SK-N-SH (cell line): ENCODE data around the gene CEP63. TPM values are rescaled to one million over a fixed set of nuclear protein-coding genes. Genes with fewer than 3 reads are reported as not detected.

Experiments
- CTCF ChIA-PET: fragments of 300-600, 350-600 bp; formaldehyde crosslinking; extraction: SDS; loops from one replicate; lab custom pipeline; 2021; lab: Yijun Ruan, JAX
- POLR2A ChIA-PET: fragments of 350-600 bp; sonication (Branson Sonifier 250); formaldehyde crosslinking; extraction: SDS; loops from one replicate; lab custom pipeline; 2020; ENCODE audit warnings: antibody characterized with exemption, inconsistent platforms; lab: Yijun Ruan, JAX
- DNase-seq: peaks from one replicate; pipeline ENCODE4 v3.0.0; 2012
- H2AFZ ChIP-seq: fragments of 200-600 bp; sonication (generic); 2 replicates; pipeline ENCODE4 v1.8.1; 2016; ENCODE audit warnings: antibody characterized with exemption, mild to moderate bottlenecking, low read depth
- H3F3A ChIP-seq: fragments of 200-600 bp; sonication (generic); replicated peaks from 2 replicates; pipeline ENCODE3; 2016; ENCODE audit warnings: antibody characterized with exemption, mild to moderate bottlenecking; ENCODE audit not compliant: insufficient read depth
- H3K27ac ChIP-seq, 2 experiments: fragments of 200-500 bp in 1 of 2; fragments of 200-600 bp in 1 of 2; sonication (Bioruptor generic) in 1 of 2; sonication (generic), shearing (Covaris generic) in 1 of 2; 2 replicates each; pipeline versions ENCODE4 v1.5.1 to v1.6.1; 2014 to 2016; ENCODE audit warnings: low read depth in 2 of 2, inconsistent platforms in 1 of 2, low read length in 1 of 2, mild to moderate bottlenecking in 1 of 2, mixed read lengths in 1 of 2
- H3K27me3 ChIP-seq: fragments of 200-600 bp; sonication (generic), shearing (Covaris generic); 2 replicates; pipeline ENCODE4 v1.6.1; 2016; ENCODE audit warnings: mixed run types; ENCODE audit not compliant: insufficient read depth
- H3K36me3 ChIP-seq, 2 experiments: fragments of 200-500 bp in 1 of 2; fragments of 200-600 bp in 1 of 2; sonication (Bioruptor generic) in 1 of 2; sonication (generic) in 1 of 2; replicated peaks in 1 of 2; 2 replicates each; pipeline versions ENCODE3 to v1.5.1; 2014 to 2016; ENCODE audit warnings: low read length in 1 of 2, mild to moderate bottlenecking in 1 of 2; ENCODE audit not compliant: insufficient read depth in 2 of 2, control insufficient read depth in 1 of 2
- H3K4me1 ChIP-seq, 2 experiments: fragments of 200-500 bp in 1 of 2; fragments of 200-600 bp in 1 of 2; sonication (Bioruptor generic) in 1 of 2; sonication (generic), shearing (Covaris generic) in 1 of 2; 2 replicates each; pipeline versions ENCODE4 v1.5.1 to v1.6.1; 2014 to 2016; ENCODE audit warnings: low read depth in 1 of 2, low read length in 1 of 2, mixed run types in 1 of 2; ENCODE audit not compliant: insufficient read depth in 2 of 2, control insufficient read depth in 1 of 2
- H3K4me2 ChIP-seq: fragments of 200-600 bp; sonication (generic), shearing (Covaris generic); 2 replicates; pipeline ENCODE4 v1.6.1; 2017; ENCODE audit warnings: mixed run types
- H3K4me3 ChIP-seq, 2 experiments: fragments of 200-500 bp in 1 of 2; fragments of 200-600 bp in 1 of 2; sonication (Bioruptor generic) in 1 of 2; sonication (generic), shearing (Covaris generic) in 1 of 2; 2 replicates each; pipeline versions ENCODE4 v1.5.1 to v1.8.1; 2014 to 2016; ENCODE audit warnings: low read depth in 2 of 2, inconsistent platforms in 1 of 2, low read length in 1 of 2, mild to moderate bottlenecking in 1 of 2, mixed read lengths in 1 of 2, moderate library complexity in 1 of 2
- H3K79me2 ChIP-seq: fragments of 200-600 bp; sonication (generic); 2 replicates; pipeline ENCODE4 v1.8.1; 2017; ENCODE audit warnings: mild to moderate bottlenecking; ENCODE audit not compliant: insufficient read depth
- H3K9ac ChIP-seq: fragments of 200-600 bp; sonication (generic); 2 replicates; pipeline ENCODE4 v1.6.1; 2017; ENCODE audit warnings: mixed run types
- H3K9me2 ChIP-seq: fragments of 200-600 bp; sonication (generic); 2 replicates; pipeline ENCODE4 v1.6.1; 2017; ENCODE audit warnings: mixed run types
- H3K9me3 ChIP-seq: fragments of 200-600 bp; sonication (generic); 2 replicates; pipeline ENCODE4 v1.6.1; 2017; ENCODE audit warnings: mixed run types, mild to moderate bottlenecking, moderate library complexity
- H4K20me1 ChIP-seq: fragments of 200-600 bp; sonication (generic); 2 replicates; pipeline ENCODE4 v1.6.1; 2017; ENCODE audit warnings: mild to moderate bottlenecking, mixed run types; ENCODE audit not compliant: insufficient read depth
- CHD2 ChIP-seq: fragments of 150-350 bp; IDR thresholded peaks from 2 replicates; pipeline ENCODE4 v1.6.1; 2018; ENCODE audit warnings: low read length; ENCODE audit not compliant: partially characterized antibody
- EZH2phosphoT487 ChIP-seq: fragments of 200-600 bp; sonication (generic); IDR thresholded peaks from 2 replicates; pipeline ENCODE4 v1.6.1; 2017; ENCODE audit warnings: low read depth, mixed run types, mild to moderate bottlenecking, antibody characterized with exemption, moderate library complexity, borderline replicate concordance
- GABPA ChIP-seq: IDR thresholded peaks from 2 replicates; pipeline ENCODE4 v1.4.0; 2012; ENCODE audit warnings: low read depth, mild to moderate bottlenecking
- GATA2 ChIP-seq: sonication (generic); formaldehyde crosslinking; IDR thresholded peaks from 2 replicates; pipeline ENCODE4 v1.5.0; 2020; ENCODE audit warnings: mild to moderate bottlenecking, missing genetic modification reagents
- IRF3 ChIP-seq: fragments of 150-350 bp; IDR thresholded peaks from 2 replicates; pipeline ENCODE4 v1.6.1; 2016; ENCODE audit warnings: mild to moderate bottlenecking, low read depth, low read length
- MAX ChIP-seq: IDR thresholded peaks from 2 replicates; pipeline ENCODE4 v1.4.0; 2012; ENCODE audit warnings: low read depth
- MEF2A ChIP-seq: IDR thresholded peaks from 2 replicates; pipeline ENCODE4 v1.4.0; 2012; ENCODE audit warnings: low read depth, borderline replicate concordance
- MXI1 ChIP-seq: IDR thresholded peaks from 2 replicates; pipeline ENCODE4 v1.6.1; 2012; ENCODE audit warnings: mild to moderate bottlenecking, low read depth, low read length, improper control_type of control experiment
- PBX3 ChIP-seq: IDR thresholded peaks from 2 replicates; pipeline ENCODE4; 2012
- RCOR1 ChIP-seq: fragments of 150-350 bp; IDR thresholded peaks from 2 replicates; pipeline ENCODE4 v1.6.1; 2017; ENCODE audit warnings: antibody characterized with exemption, low read length
- SMC3 ChIP-seq: IDR thresholded peaks from 2 replicates; pipeline ENCODE4 v1.6.1; 2012; ENCODE audit warnings: low read depth, low read length, improper control_type of control experiment
- TAF1 ChIP-seq: IDR thresholded peaks from 2 replicates; pipeline ENCODE4 v1.6.1; 2012; ENCODE audit warnings: low read depth, mild to moderate bottlenecking, low read length, moderate library complexity, borderline replicate concordance
- TCF12 ChIP-seq: IDR thresholded peaks from 2 replicates; pipeline ENCODE4 v1.4.0; 2012
- USF1 ChIP-seq: IDR thresholded peaks from 2 replicates; pipeline ENCODE4 v1.4.0; 2012; ENCODE audit warnings: low read depth, borderline replicate concordance
- USF2 ChIP-seq: fragments of 150-350 bp; IDR thresholded peaks from 2 replicates; pipeline ENCODE4 v1.6.1; 2017; ENCODE audit warnings: antibody characterized with exemption, low read length, low read depth, borderline replicate concordance
- WGBS: methylation state at CpG from one replicate; pipeline ENCODE4 v1.1.6; 2017; ENCODE audit warnings: low lambda C conversion rate; 5-methylcytosine and 5-hydroxymethylcytosine counted together
- polyA plus RNA-seq, 3 experiments: library from polyadenylated mRNA; depleted of rRNA; stranded (reverse); fragments of >200 nt; gene quantifications; 2 replicates each; pipeline ENCODE4 v1.2.3, GENCODE V29; 2012

Gene CEP63
- polyA plus RNA-seq, 1 of the 3 experiments (the other 2 are of a cell fraction): 6.3 TPM

- CTCF ChIA-PET: interaction anchor here (8.0 kb wide), 1 partner anchor 12 kb away, joined by 55 read pairs; no protein-coding TSS in a partner anchor
- no peaks in the 10 kb centered on the region for H3K36me3 ChIP-seq
- 87% methylated on average over 6 of the region's 6 CpGs for WGBS
- H3K4me1 ChIP-seq: peaks cover 0 to 21% of the 10 kb centered on the region in 2 experiments; a peak in 1 of 4 replicates
- no peaks in the 10 kb centered on the region for H3K79me2 ChIP-seq
- no peak for TF ChIP-seq MEF2A
- TF ChIP-seq IRF3: no peak
- TF ChIP-seq MAX: no peak
- H3K27me3 ChIP-seq: no peaks in the 10 kb centered on the region
- no peak overlapping the region for H2AFZ ChIP-seq
- DNase-seq: no peak
- no peak overlapping the region for H3K4me3 ChIP-seq
- H3K4me2 ChIP-seq: no peak overlapping the region
- no peaks in the 10 kb centered on the region for H3K9me2 ChIP-seq
- no peak overlapping the region for H3K27ac ChIP-seq
- POLR2A ChIA-PET: no interaction called here
- no peaks in the 10 kb centered on the region for H3F3A ChIP-seq
- H4K20me1 ChIP-seq: no peaks in the 10 kb centered on the region
- H3K9ac ChIP-seq: no peak overlapping the region
- no peaks in the 10 kb centered on the region for H3K9me3 ChIP-seq
Measured at GRCh38 chr3:134613006-134613520, 127.2 kb downstream of the CEP63 start.

- no peak overlapping the region for H3K9ac ChIP-seq
- H3K27ac ChIP-seq: no peak overlapping the region
- POLR2A ChIA-PET: no interaction called here
- no peaks in the 10 kb centered on the region for H3F3A ChIP-seq
- no peaks in the 10 kb centered on the region for H3K27me3 ChIP-seq
- no peaks in the 10 kb centered on the region for H3K9me2 ChIP-seq
- no peak overlapping the region for H3K4me2 ChIP-seq
- H3K4me3 ChIP-seq: no peak overlapping the region
- H3K36me3 ChIP-seq: no peaks in the 10 kb centered on the region
- TF ChIP-seq CHD2: no peak
- TF ChIP-seq USF1: no peak
- no peak for TF ChIP-seq EZH2phosphoT487
- TF ChIP-seq PBX3: no peak
- TF ChIP-seq MEF2A: no peak
- TF ChIP-seq USF2: no peak
- no peak for TF ChIP-seq GABPA
- no peak for TF ChIP-seq GATA2 (CRISPR knock-in tag)
- TF ChIP-seq RCOR1: no peak
- TF ChIP-seq TAF1: no peak
- TF ChIP-seq SMC3: no peak
- no peak for TF ChIP-seq MXI1
- TF ChIP-seq TCF12: no peak
- TF ChIP-seq MAX: no peak
- no peaks in the 10 kb centered on the region for H3K79me2 ChIP-seq
- no peak overlapping the region for H2AFZ ChIP-seq
- WGBS: 80% methylated on average over 4 of the region's 4 CpGs
- H3K4me1 ChIP-seq: peaks cover 0 to 33% of the 10 kb centered on the region in 2 experiments; a peak in 1 of 4 replicates
- no peaks in the 10 kb centered on the region for H3K9me3 ChIP-seq
- H4K20me1 ChIP-seq: no peaks in the 10 kb centered on the region
- CTCF ChIA-PET: interaction anchor here (1.0 to 8.0 kb wide), 2 partner anchors 9 to 13 kb away, joined by 3 to 55 read pairs; no protein-coding TSS in a partner anchor
- DNase-seq: no peak
Measured at GRCh38 chr3:134614955-134615354, 129.1 kb downstream of the CEP63 start.
